ENCODE data around the gene DMBX1. TPM values are rescaled to one million over a fixed set of nuclear protein-coding genes. Genes with fewer than 3 reads are reported as not detected.

The DMBX1 gene
- total RNA-seq, 1 experiment from 2014 or later, result 2.3 TPM

- Mint-ChIP-seq H3K4me1 (peaks cover 30 to 53% of the 10 kb centered on the region in 2 experiments), H3K27me3 (ENCODE audit: low read depth) (peaks cover 95% of the 10 kb centered on the region), H3K27ac (no peak overlapping the region), H3K36me3 (ENCODE audit: insufficient read depth in 1 of 3, low read depth in 3 of 3) (no peaks in the 10 kb centered on the region), H3K4me3 (peak overlapping the region in 1 of 2 experiments; percentile 67; a peak in 3 of 5 replicates), H3K9me3 (no peaks in the 10 kb centered on the region; a peak in 2 of 5 replicates)
- Histone ChIP-seq H3K23me2 (ENCODE audit: insufficient read length, low read depth, low read length, poor library complexity, severe bottlenecking) (peaks cover 18% of the 10 kb centered on the region), H3K18ac (ENCODE audit: insufficient read length, low read depth, low read length) (no peak overlapping the region), H2BK12ac (ENCODE audit: insufficient read length, low read depth, low read length) (no peak overlapping the region), H3K4me2 (ENCODE audit: insufficient read depth, insufficient read length, low read length) (peak overlapping the region; percentile 1), H2BK15ac (ENCODE audit: low read depth, low read length) (no peak overlapping the region), H3K27me3 (ENCODE audit: insufficient read depth, low read length) (peaks cover 67% of the 10 kb centered on the region), H2BK20ac (ENCODE audit: low read depth, low read length, poor library complexity, severe bottlenecking) (no peak overlapping the region), H4K5ac (ENCODE audit: insufficient read length, low read depth, low read length) (no peak overlapping the region), H3K27ac (ENCODE audit: insufficient read length, low read depth, low read length) (no peak overlapping the region), H3K56ac (ENCODE audit: insufficient read length, low read depth, low read length) (no peak overlapping the region), H3K14ac (ENCODE audit: insufficient read depth, low read length) (no peak overlapping the region), H3K9ac (ENCODE audit: extremely low read depth, insufficient read length, low read length) (no peak overlapping the region), H3K23ac (ENCODE audit: insufficient read length, low read depth, low read length) (no peak overlapping the region), H2AK5ac (ENCODE audit: insufficient read length, low read length) (no peak overlapping the region), H3K9me3 (ENCODE audit: control insufficient read depth, low read depth, low read length) (no peaks in the 10 kb centered on the region), H2AFZ (ENCODE audit: low read length) (no peak overlapping the region), H2BK120ac (ENCODE audit: low read depth, low read length, poor library complexity, severe bottlenecking) (no peak overlapping the region), H4K8ac (replicated peaks; ENCODE audit: insufficient read length, low read depth, low read length) (no peak overlapping the region), H4K20me1 (ENCODE audit: control insufficient read depth, insufficient read depth, insufficient read length) (no peaks in the 10 kb centered on the region), H3K79me2 (ENCODE audit: insufficient read depth, low read length) (no peaks in the 10 kb centered on the region), H3K79me1 (ENCODE audit: insufficient read depth, low read depth, low read length, poor library complexity, severe bottlenecking) (no peaks in the 10 kb centered on the region), H3T11ph (ENCODE audit: low read length) (no peak overlapping the region), H3K4ac (ENCODE audit: low read depth, low read length) (no peak overlapping the region), H3K4me1 (ENCODE audit: insufficient read depth, low read length) (no peaks in the 10 kb centered on the region), H4K91ac (ENCODE audit: insufficient read length, low read depth, low read length) (no peak overlapping the region), H2BK5ac (ENCODE audit: insufficient read length, low read length) (no peak overlapping the region)
- TF ChIP-seq CTCF (conservative IDR thresholded peaks at IDR 0.05), result no peak
- no peak for DNase-seq
- WGBS (ENCODE audit: extremely low coverage, insufficient read length, low lambda C conversion rate), result no CpG with 5 or more reads among the region's 19 CpGs
These were observed 3.8 kb downstream of the DMBX1 start for GRCh38 chr1:46493316-46494032.
